GM12892 (cell line): ENCODE measurements around the gene KLC1.

ENCODE experiments used
- POLR2A ChIP-seq: IDR thresholded peaks from 2 replicates; pipeline ENCODE4 v1.6.1; 2011; ENCODE audit warnings: low read depth, low read length, control low read depth
- POLR2AphosphoS5 ChIP-seq: IDR thresholded peaks from 2 replicates; pipeline ENCODE4 v1.6.1; 2011; ENCODE audit warnings: low read depth, low read length, control low read depth
- TAF1 ChIP-seq: IDR thresholded peaks from 2 replicates; pipeline ENCODE4 v1.6.1; 2011; ENCODE audit warnings: low read depth, mild to moderate bottlenecking, control low read depth, low read length, borderline replicate concordance

DNA sequence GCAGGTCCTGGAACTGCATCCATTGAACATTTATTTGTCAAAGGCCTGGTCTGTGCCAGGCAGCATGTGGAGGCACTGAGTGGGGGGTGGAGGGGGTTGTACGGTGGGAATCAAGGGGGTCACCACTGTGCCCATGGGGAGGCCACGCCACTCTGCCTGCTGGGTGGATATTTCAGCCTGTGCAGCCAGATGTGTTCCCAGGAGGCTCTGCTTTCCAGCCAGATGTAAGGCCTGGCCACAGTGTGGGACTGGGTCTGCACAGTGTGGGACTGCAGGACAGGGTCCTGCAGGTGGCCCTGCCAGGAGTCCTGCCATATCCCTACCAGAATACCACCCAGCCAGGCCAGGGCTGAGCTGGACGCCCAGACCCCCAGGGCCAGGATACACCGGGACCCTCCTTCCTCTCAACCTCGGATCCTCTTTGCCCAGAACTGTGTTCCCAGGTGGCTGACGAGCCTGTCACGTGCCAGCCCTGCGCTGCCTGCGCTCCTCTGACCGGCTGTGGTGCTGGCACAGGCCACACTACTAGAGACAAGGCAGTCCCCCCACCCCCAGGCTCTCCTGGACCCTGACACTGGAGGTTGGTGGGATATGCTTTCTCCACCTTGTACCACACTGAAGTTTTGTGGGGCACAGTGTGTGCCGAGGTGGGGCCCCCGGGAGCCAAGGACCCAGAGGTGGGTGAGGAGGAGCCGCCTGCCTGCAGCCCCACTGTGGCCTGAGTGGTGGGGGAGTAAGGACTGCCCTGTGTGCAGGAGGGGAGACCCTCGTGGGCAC lies 68.8 kb downstream of the KLC1 start:
- TF ChIP-seq POLR2AphosphoS5: no peak
- peak; percentile 55; the same call in 1 of the 2 replicates for TF ChIP-seq POLR2A
- no peak for TF ChIP-seq TAF1
